ENCODE results near the gene USP43. TPM values are rescaled to one million over a fixed set of nuclear protein-coding genes. Genes with fewer than 3 reads are reported as not detected.

Gene USP43
- polyA plus RNA-seq, 2 of the 4 experiments (the other 2 are of a cell fraction) = 3.4 to 4.0 TPM

DNA sequence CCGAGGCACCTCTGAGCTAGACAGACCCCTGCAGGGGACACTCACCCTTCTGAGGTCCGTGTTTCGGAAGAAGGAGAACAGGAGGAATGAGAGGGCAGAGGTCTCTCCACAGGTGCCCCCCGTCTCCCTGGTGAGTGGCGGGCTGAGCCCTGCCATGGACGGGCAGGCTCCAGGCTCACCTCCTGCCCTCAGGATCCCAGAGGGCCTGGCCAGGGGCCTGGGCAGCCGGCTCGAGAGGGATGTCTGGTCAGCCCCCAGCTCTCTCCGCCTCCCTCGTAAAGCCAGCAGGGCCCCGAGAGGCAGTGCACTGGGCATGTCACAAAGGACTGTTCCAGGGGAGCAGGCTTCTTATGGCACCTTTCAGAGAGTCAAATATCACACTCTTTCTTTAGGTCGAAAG is 83.2 kb downstream of the USP43 start:
- H3K4me3 ChIP-seq = no peak overlapping the region
- peak; percentile 21 to 35; a peak in 3 of 6 replicates for ATAC-seq
- H3K9me3 ChIP-seq = no peaks in the 10 kb centered on the region
- WGBS (ENCODE audit: missing lambda C conversion rate) = 63% methylated on average over 11 of the region's 12 CpGs
- no peak overlapping the region for H3K4me2 ChIP-seq
- no peak for DNase-seq (ENCODE audit: low read depth in 1 of 2, low spot score in 1 of 2)
- no peak for FAIRE-seq
- POLR2A ChIA-PET = no interaction called here
- H3K27ac ChIP-seq = peak overlapping the region in 1 of 2 experiments; percentile 40; a peak in 4 of 6 replicates
- no peak for TF ChIP-seq NR3C1 (IDR thresholded peaks at IDR 0.05)
- TF ChIP-seq PHF8 (IDR thresholded peaks at IDR 0.05; ENCODE audit: borderline replicate concordance, low read depth) = no peak
- TF ChIP-seq CHD4 (IDR thresholded peaks at IDR 0.05; ENCODE audit: borderline replicate concordance) = no peak
- TF ChIP-seq HOXB5 (CRISPR knock-in tag; IDR thresholded peaks at IDR 0.05) = no peak
- TF ChIP-seq, protein P1, sequence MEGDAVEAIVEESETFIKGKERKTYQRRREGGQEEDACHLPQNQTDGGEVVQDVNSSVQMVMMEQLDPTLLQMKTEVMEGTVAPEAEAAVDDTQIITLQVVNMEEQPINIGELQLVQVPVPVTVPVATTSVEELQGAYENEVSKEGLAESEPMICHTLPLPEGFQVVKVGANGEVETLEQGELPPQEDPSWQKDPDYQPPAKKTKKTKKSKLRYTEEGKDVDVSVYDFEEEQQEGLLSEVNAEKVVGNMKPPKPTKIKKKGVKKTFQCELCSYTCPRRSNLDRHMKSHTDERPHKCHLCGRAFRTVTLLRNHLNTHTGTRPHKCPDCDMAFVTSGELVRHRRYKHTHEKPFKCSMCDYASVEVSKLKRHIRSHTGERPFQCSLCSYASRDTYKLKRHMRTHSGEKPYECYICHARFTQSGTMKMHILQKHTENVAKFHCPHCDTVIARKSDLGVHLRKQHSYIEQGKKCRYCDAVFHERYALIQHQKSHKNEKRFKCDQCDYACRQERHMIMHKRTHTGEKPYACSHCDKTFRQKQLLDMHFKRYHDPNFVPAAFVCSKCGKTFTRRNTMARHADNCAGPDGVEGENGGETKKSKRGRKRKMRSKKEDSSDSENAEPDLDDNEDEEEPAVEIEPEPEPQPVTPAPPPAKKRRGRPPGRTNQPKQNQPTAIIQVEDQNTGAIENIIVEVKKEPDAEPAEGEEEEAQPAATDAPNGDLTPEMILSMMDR (IDR thresholded peaks at IDR 0.05) = no peak
- TF ChIP-seq NFE2L2 (conservative IDR thresholded peaks at IDR 0.05; ENCODE audit: low read length) = no peak
- TF ChIP-seq ESRRA (IDR thresholded peaks at IDR 0.05; ENCODE audit: borderline replicate concordance, low read length) = no peak
- no peak for TF ChIP-seq JUNB (IDR thresholded peaks at IDR 0.05)
- no peak for TF ChIP-seq NPAS2 (CRISPR knock-in tag; IDR thresholded peaks at IDR 0.05; ENCODE audit: borderline replicate concordance)
- TF ChIP-seq, protein P2, sequence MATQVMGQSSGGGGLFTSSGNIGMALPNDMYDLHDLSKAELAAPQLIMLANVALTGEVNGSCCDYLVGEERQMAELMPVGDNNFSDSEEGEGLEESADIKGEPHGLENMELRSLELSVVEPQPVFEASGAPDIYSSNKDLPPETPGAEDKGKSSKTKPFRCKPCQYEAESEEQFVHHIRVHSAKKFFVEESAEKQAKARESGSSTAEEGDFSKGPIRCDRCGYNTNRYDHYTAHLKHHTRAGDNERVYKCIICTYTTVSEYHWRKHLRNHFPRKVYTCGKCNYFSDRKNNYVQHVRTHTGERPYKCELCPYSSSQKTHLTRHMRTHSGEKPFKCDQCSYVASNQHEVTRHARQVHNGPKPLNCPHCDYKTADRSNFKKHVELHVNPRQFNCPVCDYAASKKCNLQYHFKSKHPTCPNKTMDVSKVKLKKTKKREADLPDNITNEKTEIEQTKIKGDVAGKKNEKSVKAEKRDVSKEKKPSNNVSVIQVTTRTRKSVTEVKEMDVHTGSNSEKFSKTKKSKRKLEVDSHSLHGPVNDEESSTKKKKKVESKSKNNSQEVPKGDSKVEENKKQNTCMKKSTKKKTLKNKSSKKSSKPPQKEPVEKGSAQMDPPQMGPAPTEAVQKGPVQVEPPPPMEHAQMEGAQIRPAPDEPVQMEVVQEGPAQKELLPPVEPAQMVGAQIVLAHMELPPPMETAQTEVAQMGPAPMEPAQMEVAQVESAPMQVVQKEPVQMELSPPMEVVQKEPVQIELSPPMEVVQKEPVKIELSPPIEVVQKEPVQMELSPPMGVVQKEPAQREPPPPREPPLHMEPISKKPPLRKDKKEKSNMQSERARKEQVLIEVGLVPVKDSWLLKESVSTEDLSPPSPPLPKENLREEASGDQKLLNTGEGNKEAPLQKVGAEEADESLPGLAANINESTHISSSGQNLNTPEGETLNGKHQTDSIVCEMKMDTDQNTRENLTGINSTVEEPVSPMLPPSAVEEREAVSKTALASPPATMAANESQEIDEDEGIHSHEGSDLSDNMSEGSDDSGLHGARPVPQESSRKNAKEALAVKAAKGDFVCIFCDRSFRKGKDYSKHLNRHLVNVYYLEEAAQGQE (IDR thresholded peaks at IDR 0.05) = no peak
- no peak for TF ChIP-seq FOSL2 (IDR thresholded peaks at IDR 0.05)
- TF ChIP-seq FOSL2 (CRISPR knock-in tag; IDR thresholded peaks at IDR 0.05) = no peak
- TF ChIP-seq MAZ (IDR thresholded peaks at IDR 0.05; ENCODE audit: borderline replicate concordance, low read depth, low read length) = no peak
- TF ChIP-seq FOSB (CRISPR knock-in tag; IDR thresholded peaks at IDR 0.05) = no peak
- TF ChIP-seq SMC3 (IDR thresholded peaks at IDR 0.05) = no peak
- no peak for TF ChIP-seq POLR2A (IDR thresholded peaks at IDR 0.05; ENCODE audit: low read length)
- CTCF ChIA-PET = interaction anchor here (0.6 to 19.0 kb wide), 67 partner anchors 8 to 888 kb away, joined by 3 to 344 read pairs (median 4); no protein-coding TSS in a partner anchor
- H3K4me1 ChIP-seq = peaks cover 13% of the 10 kb centered on the region

DNA sequence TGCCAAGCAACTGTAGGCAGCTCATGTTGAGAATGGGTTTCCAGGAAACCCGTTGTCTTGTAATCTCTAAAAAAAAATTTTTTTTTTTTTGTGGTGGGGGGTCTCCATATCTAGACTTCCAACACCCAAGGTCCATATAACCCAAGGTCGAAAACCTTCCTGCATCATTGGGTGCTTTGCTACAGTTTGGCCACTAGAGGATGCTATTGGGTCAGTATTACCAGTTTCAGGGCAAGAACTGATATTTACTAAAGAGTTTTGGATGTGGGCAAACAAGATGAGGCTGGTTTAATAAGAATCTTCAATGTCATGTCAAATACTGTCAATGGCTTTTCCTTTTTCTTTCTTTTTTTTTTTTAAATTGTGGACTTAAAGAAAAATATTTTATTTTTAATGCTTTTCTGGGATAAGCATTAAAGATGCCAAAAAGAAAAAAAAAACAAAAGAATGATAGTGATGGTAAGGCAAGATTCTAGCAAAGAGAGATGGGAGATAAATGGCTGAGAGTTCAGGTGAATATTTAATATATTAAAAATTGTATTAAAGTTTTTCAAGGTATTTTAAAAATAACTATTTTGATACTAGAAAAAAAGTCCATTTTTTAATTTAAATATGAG is 83.8 kb downstream of the USP43 start:
- CTCF ChIA-PET = interaction anchor here (0.6 to 19.0 kb wide), 64 partner anchors 9 to 888 kb away, joined by 3 to 344 read pairs (median 5); no protein-coding TSS in a partner anchor
- TF ChIP-seq, protein P2 (IDR thresholded peaks at IDR 0.05) = no peak
- TF ChIP-seq RAD21 (conservative IDR thresholded peaks at IDR 0.05 in 1 of 2, IDR thresholded peaks at IDR 0.05 in 1 of 2) (peak; percentile 99 to 100), NPAS2 (CRISPR knock-in tag; IDR thresholded peaks at IDR 0.05; ENCODE audit: borderline replicate concordance) (no peak), CHD4 (IDR thresholded peaks at IDR 0.05; ENCODE audit: borderline replicate concordance) (no peak), GATA3 (IDR thresholded peaks at IDR 0.05; ENCODE audit: borderline replicate concordance) (no peak), CBX2 (IDR thresholded peaks at IDR 0.05; ENCODE audit: borderline replicate concordance, low read depth) (no peak), CEBPB (IDR thresholded peaks at IDR 0.05) (0 out of 4 replicates have a peak, but pooled peaks of 1 of the 2 experiments have one; percentile 9), ZNF302 (CRISPR knock-in tag; IDR thresholded peaks at IDR 0.05) (no peak), MAZ (IDR thresholded peaks at IDR 0.05; ENCODE audit: borderline replicate concordance, low read depth, low read length) (no peak), JUNB (IDR thresholded peaks at IDR 0.05) (no peak), SMC3 (IDR thresholded peaks at IDR 0.05) (peak; percentile 97)
- TF ChIP-seq, protein P3, sequence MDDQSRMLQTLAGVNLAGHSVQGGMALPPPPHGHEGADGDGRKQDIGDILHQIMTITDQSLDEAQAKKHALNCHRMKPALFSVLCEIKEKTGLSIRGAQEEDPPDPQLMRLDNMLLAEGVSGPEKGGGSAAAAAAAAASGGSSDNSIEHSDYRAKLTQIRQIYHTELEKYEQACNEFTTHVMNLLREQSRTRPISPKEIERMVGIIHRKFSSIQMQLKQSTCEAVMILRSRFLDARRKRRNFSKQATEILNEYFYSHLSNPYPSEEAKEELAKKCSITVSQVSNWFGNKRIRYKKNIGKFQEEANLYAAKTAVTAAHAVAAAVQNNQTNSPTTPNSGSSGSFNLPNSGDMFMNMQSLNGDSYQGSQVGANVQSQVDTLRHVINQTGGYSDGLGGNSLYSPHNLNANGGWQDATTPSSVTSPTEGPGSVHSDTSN (IDR thresholded peaks at IDR 0.05) = no peak
- TF ChIP-seq, protein P4, sequence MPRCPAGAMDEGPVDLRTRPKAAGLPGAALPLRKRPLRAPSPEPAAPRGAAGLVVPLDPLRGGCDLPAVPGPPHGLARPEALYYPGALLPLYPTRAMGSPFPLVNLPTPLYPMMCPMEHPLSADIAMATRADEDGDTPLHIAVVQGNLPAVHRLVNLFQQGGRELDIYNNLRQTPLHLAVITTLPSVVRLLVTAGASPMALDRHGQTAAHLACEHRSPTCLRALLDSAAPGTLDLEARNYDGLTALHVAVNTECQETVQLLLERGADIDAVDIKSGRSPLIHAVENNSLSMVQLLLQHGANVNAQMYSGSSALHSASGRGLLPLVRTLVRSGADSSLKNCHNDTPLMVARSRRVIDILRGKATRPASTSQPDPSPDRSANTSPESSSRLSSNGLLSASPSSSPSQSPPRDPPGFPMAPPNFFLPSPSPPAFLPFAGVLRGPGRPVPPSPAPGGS (IDR thresholded peaks at IDR 0.05) = no peak
- TF ChIP-seq, protein P5, sequence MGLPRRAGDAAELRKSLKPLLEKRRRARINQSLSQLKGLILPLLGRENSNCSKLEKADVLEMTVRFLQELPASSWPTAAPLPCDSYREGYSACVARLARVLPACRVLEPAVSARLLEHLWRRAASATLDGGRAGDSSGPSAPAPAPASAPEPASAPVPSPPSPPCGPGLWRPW (IDR thresholded peaks at IDR 0.05) = no peak

More for the DNA sequence above, 83.8 kb downstream of the USP43 start:
- peak overlapping the region; percentile 25; the same call in 1 of the 3 replicates for H3K4me2 ChIP-seq
- peak; percentile 78 to 83 for DNase-seq (ENCODE audit: low read depth in 1 of 2, low spot score in 1 of 2)
- H3K9me3 ChIP-seq = no peaks in the 10 kb centered on the region
- peak; percentile 54 to 77; a peak in 4 of 6 replicates for ATAC-seq
- H3K27ac ChIP-seq = peak overlapping the region; percentile 62 to 84
- POLR2A ChIA-PET = interaction anchor here (1.0 kb wide), 1 partner anchor 109 kb away, joined by 4 read pairs; no protein-coding TSS in a partner anchor
- H3K4me1 ChIP-seq = peaks cover 13% of the 10 kb centered on the region
- no peak overlapping the region for H3K4me3 ChIP-seq
- 3% methylated on average over 2 of the region's 2 CpGs for WGBS (ENCODE audit: missing lambda C conversion rate)
- peak; percentile 93 for FAIRE-seq

All from A549 (cell line).